HFFc6 (cell line): ENCODE results near the gene GOLGA6L22. TPM values are rescaled to one million over a fixed set of nuclear protein-coding genes. Genes with fewer than 3 reads are reported as not detected.
"Not testable (repeated sequence)": the region's sequence is repeated elsewhere in the genome, so short reads cannot be mapped to it uniquely, and the experiment has no call there.

Experiments
- DNase-seq: peaks from one replicate; pipeline ENCODE4 v3.0.0-alpha.2; 2018
- H3K27ac Mint-ChIP-seq: 2 replicates; pipeline ENCODE4 v1.8.0; 2020; ENCODE audit warnings: mild to moderate bottlenecking, mixed read lengths
- H3K27me3 Mint-ChIP-seq: 2 replicates; pipeline ENCODE4 v1.8.0; 2021; ENCODE audit warnings: mild to moderate bottlenecking, moderate library complexity, mixed read lengths; ENCODE audit not compliant: insufficient read depth
- H3K36me3 Mint-ChIP-seq: 2 replicates; pipeline ENCODE4 v1.8.0; 2021; ENCODE audit warnings: low read depth, mixed read lengths
- H3K4me1 Mint-ChIP-seq: 2 replicates; pipeline ENCODE4 v1.8.0; 2020; ENCODE audit warnings: low read depth, mixed read lengths
- H3K4me3 Mint-ChIP-seq: 2 replicates; pipeline ENCODE4 v1.8.0; 2020; ENCODE audit warnings: mild to moderate bottlenecking, moderate library complexity, mixed read lengths
- H3K9me3 Mint-ChIP-seq: 2 replicates; pipeline ENCODE4 v1.8.0; 2020; ENCODE audit warnings: mild to moderate bottlenecking, mixed read lengths
- total RNA-seq, 6 experiments: library from RNA; stranded (reverse); fragmentation: NEBNext Ultra II Directional; extraction: Animal tissue kit (Norgen Biotek cat#: 25700); gene quantifications; 2 replicates in 1 of 6; 3 replicates in 5 of 6; pipeline ENCODE4 v1.2.3, GENCODE V29; 2021

Gene GOLGA6L22
- total RNA-seq, 6 experiments from 2014 or later: not detected

- H3K4me3 Mint-ChIP-seq, H3K9me3 Mint-ChIP-seq, H3K36me3 Mint-ChIP-seq: not testable (repeated sequence)
These were observed 57.4 kb downstream of the GOLGA6L22 start for GRCh38 chr15:22516140-22516539.

More at GRCh38 chr15:22516140-22516539, 57.4 kb downstream of the GOLGA6L22 start:
- not testable (repeated sequence) for H3K4me1 Mint-ChIP-seq, DNase-seq, H3K27me3 Mint-ChIP-seq, H3K27ac Mint-ChIP-seq
